GM08714 (cell line): ENCODE measurements around the gene SH2B3.

Experiments used
- H3K4me3 ChIP-seq: fragments of 200-500 bp; sonication (Bioruptor generic); 2 replicates; pipeline ENCODE4 v1.5.1; 2014; ENCODE audit warnings: mild to moderate bottlenecking, low read length, inconsistent platforms
- ZNF274 ChIP-seq: IDR thresholded peaks from 2 replicates; pipeline ENCODE4 v1.6.1; 2012; ENCODE audit warnings: mild to moderate bottlenecking, low read depth, low read length

SH2B3 gene

GRCh38 chr12:111405859-111406473 is at the start of gene SH2B3:
Gene SH2B3, plus strand, starts transcription at chr12:111405923. Its CDS starts 12,223 bp downstream, at chr12:111418146.
- no peak for TF ChIP-seq ZNF274
- peak within 1 kb of the TSS; percentile 86 for H3K4me3 ChIP-seq

- no peak overlapping the region for H3K4me3 ChIP-seq
- TF ChIP-seq ZNF274: no peak
Observed at GRCh38 chr12:111359231-111359913, 46.4 kb upstream of the SH2B3 start.

GRCh38 chr12:111359914-111360276 is 45.8 kb upstream of the SH2B3 start:
- no peak overlapping the region for H3K4me3 ChIP-seq
- TF ChIP-seq ZNF274: no peak

- H3K4me3 ChIP-seq: no peak overlapping the region
- no peak for TF ChIP-seq ZNF274
Observed at GRCh38 chr12:111360325-111360930, 45.3 kb upstream of the SH2B3 start.

GRCh38 chr12:111361073-111361716 is 44.5 kb upstream of the SH2B3 start:
- no peak overlapping the region for H3K4me3 ChIP-seq
- no peak for TF ChIP-seq ZNF274

- H3K4me3 ChIP-seq: no peak overlapping the region
- no peak for TF ChIP-seq ZNF274
Observed at GRCh38 chr12:111361717-111362576, 43.8 kb upstream of the SH2B3 start.

GRCh38 chr12:111362687-111363475 is 42.8 kb upstream of the SH2B3 start:
- no peak overlapping the region for H3K4me3 ChIP-seq
- TF ChIP-seq ZNF274: no peak

GRCh38 chr12:111363578-111363977 is 42.1 kb upstream of the SH2B3 start:
- no peak for TF ChIP-seq ZNF274
- H3K4me3 ChIP-seq: no peak overlapping the region

- no peak for TF ChIP-seq ZNF274
- no peak overlapping the region for H3K4me3 ChIP-seq
Observed at GRCh38 chr12:111366075-111366474, 39.6 kb upstream of the SH2B3 start.

GRCh38 chr12:111366583-111366982 is 39.1 kb upstream of the SH2B3 start:
- TF ChIP-seq ZNF274: no peak
- no peak overlapping the region for H3K4me3 ChIP-seq

- H3K4me3 ChIP-seq: no peak overlapping the region
Observed at GRCh38 chr12:111367661-111368221, 38.0 kb upstream of the SH2B3 start.

GRCh38 chr12:111368291-111368787 is 37.4 kb upstream of the SH2B3 start:
- H3K4me3 ChIP-seq: peak overlapping the region; percentile 65
- TF ChIP-seq ZNF274: no peak

More at GRCh38 chr12:111367661-111368221, 38.0 kb upstream of the SH2B3 start:
- no peak for TF ChIP-seq ZNF274

GRCh38 chr12:111368788-111369495 is 36.8 kb upstream of the SH2B3 start, which contains the start of gene PHETA1:
Gene PHETA1, minus strand, starts transcription at chr12:111369095. Its CDS starts 5,668 bp downstream, at chr12:111363427.
- no peak for TF ChIP-seq ZNF274
- H3K4me3 ChIP-seq: peak within 1 kb of the TSS; percentile 65
